Measurements from ENCODE around the gene PALM.
"Not testable (repeated sequence)": the region's sequence is repeated elsewhere in the genome, so short reads cannot be mapped to it uniquely, and the experiment has no call there.

The PALM gene
- 0 to 0.58 (median 0.07) reads per million in 3 experiments for total RNA-seq

- no peak for DNase-seq
These were observed at the start of gene PALM for GRCh38 chr19:708154-709143. Gene PALM (plus strand): TSS chr19:708935. CDS start chr19:709147, 212 bp downstream.

GRCh38 chr19:660793-661426, 47.8 kb upstream of the PALM start:
- no peak for DNase-seq

GRCh38 chr19:661427-662196, 47.1 kb upstream of the PALM start:
- peak; percentile 78 for DNase-seq

GRCh38 chr19:662207-662961, 46.4 kb upstream of the PALM start:
- peak; percentile 72 for DNase-seq

- peak; percentile 85 for DNase-seq
These were observed 45.6 kb upstream of the PALM start, which contains the start of gene RNF126 for GRCh38 chr19:662962-663681. Gene RNF126 (minus strand): TSS chr19:663214. CDS start chr19:663121, 93 bp downstream.

- no peak for DNase-seq
These were observed 45.0 kb upstream of the PALM start for GRCh38 chr19:663682-664117.

- peak; percentile 76 for DNase-seq
These were observed 43.8 kb upstream of the PALM start for GRCh38 chr19:664913-665443.

- not testable (repeated sequence) for DNase-seq
These were observed 41.7 kb upstream of the PALM start for GRCh38 chr19:666985-667573.

GRCh38 chr19:668675-669434, 39.9 kb upstream of the PALM start:
- DNase-seq, result not testable (repeated sequence)

- no peak for DNase-seq
These were observed 38.1 kb upstream of the PALM start for GRCh38 chr19:670609-671075.

GRCh38 chr19:674282-675151, 34.2 kb upstream of the PALM start:
- DNase-seq, result no peak

GRCh38 chr19:676007-676338, 32.8 kb upstream of the PALM start:
- no peak for DNase-seq

- no peak for DNase-seq
These were observed 32.2 kb upstream of the PALM start, which contains the start of gene FSTL3 for GRCh38 chr19:676339-677105. Gene FSTL3 (plus strand): TSS chr19:676392. CDS start chr19:676424, 32 bp downstream.

- DNase-seq, result no peak
These were observed 31.5 kb upstream of the PALM start for GRCh38 chr19:677201-677600.

GRCh38 chr19:677601-678436, 30.9 kb upstream of the PALM start:
- no peak for DNase-seq

GRCh38 chr19:678791-679388, 29.8 kb upstream of the PALM start:
- no peak for DNase-seq

Measured in central memory CD4-positive, alpha-beta T cell (primary cell).